Sigmoid colon (tissue), 4 donors: Measurements from ENCODE around the gene NTRK3.

Experiments
- CTCF ChIP-seq, 4 experiments: fragments of 450-650 bp in 3 of 4; fragments of 200-600 bp in 1 of 4; IDR thresholded peaks; one replicate each; pipeline ENCODE4 v1.5.1; 2016 to 2019; ENCODE audit warnings: antibody characterized with exemption in 4 of 4, mild to moderate bottlenecking in 3 of 4, moderate library complexity in 2 of 4
- POLR2A ChIP-seq, 2 donors: fragments of 450-650 bp; IDR thresholded peaks; one replicate each; pipeline ENCODE4 v1.6.1; 2016; ENCODE audit warnings: antibody characterized with exemption in 2 of 2, mild to moderate bottlenecking in 2 of 2, moderate library complexity in 2 of 2
- POLR2AphosphoS5 ChIP-seq, 4 donors: sonication (generic); formaldehyde crosslinking; IDR thresholded peaks; one replicate each; pipeline ENCODE4 v1.6.1; 2017; ENCODE audit warnings: antibody characterized with exemption in 4 of 4

GRCh38 chr15:87849181-87849580 is 407.4 kb downstream of the NTRK3 start:
- TF ChIP-seq CTCF (IDR thresholded peaks at IDR 0.05) (no peak), POLR2A (IDR thresholded peaks at IDR 0.05) (no peak), POLR2AphosphoS5 (IDR thresholded peaks at IDR 0.05) (no peak)
